Measurements from ENCODE around the gene TRIM15. TPM values are rescaled to one million over a fixed set of nuclear protein-coding genes. Genes with fewer than 3 reads are reported as not detected.

The TRIM15 gene
- total and polyA plus RNA-seq, 9 of the 15 experiments (the other 6 are each of a cell fraction or from before 2014, with no cell fraction given) = 0.06 to 2.6 (median 0.83) TPM

- peak; percentile 24; the same call in 1 of the 2 replicates for TF ChIP-seq REST (IDR thresholded peaks at IDR 0.05; ENCODE audit: borderline replicate concordance)
- TF ChIP-seq REST (CRISPR knock-in tag; IDR thresholded peaks at IDR 0.05; ENCODE audit: low read depth) = no peak
- TF ChIP-seq TEAD4 (IDR thresholded peaks at IDR 0.05; ENCODE audit: low read length) = peak; percentile 13; the same call in 1 of the 2 replicates
- no peak for TF ChIP-seq TEAD4 (CRISPR knock-in tag; IDR thresholded peaks at IDR 0.05; ENCODE audit: borderline replicate concordance)
- TF ChIP-seq STAT5A (IDR thresholded peaks at IDR 0.05; ENCODE audit: borderline replicate concordance, low read length) = 0 out of 2 replicates have a peak, but pooled peaks have one; percentile 10
- peak; percentile 89 for TF ChIP-seq ETV1 (tag; conservative IDR thresholded peaks at IDR 0.05; ENCODE audit: low read depth)
Measured at GRCh38 chr6:30151580-30151979, 11.8 kb upstream of the TRIM15 start (continued).

Data from K562 (cell line).